ENCODE results near the gene AMBRA1.

DNA sequence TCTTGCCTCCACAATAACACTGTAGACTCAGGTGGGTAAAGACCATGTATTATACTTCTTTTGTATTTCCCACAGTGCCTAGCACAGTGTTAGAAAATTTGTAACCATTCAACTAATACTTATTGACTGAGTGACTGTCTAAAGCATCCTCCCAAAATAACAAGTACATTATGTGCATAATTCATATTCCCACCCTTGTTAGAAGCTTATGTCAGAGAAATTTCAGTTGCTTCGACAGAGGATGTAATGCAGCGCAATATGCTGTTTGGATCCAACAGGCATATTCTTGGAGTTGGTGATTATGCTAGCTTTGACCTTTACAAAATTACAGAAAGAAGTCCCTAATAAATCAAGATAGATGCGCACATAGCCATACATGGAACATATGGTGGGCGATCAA is 53.0 kb downstream of the AMBRA1 start:
- TF ChIP-seq POLR2A (IDR thresholded peaks at IDR 0.05; ENCODE audit: low read depth): no peak
- TF ChIP-seq, protein P1, sequence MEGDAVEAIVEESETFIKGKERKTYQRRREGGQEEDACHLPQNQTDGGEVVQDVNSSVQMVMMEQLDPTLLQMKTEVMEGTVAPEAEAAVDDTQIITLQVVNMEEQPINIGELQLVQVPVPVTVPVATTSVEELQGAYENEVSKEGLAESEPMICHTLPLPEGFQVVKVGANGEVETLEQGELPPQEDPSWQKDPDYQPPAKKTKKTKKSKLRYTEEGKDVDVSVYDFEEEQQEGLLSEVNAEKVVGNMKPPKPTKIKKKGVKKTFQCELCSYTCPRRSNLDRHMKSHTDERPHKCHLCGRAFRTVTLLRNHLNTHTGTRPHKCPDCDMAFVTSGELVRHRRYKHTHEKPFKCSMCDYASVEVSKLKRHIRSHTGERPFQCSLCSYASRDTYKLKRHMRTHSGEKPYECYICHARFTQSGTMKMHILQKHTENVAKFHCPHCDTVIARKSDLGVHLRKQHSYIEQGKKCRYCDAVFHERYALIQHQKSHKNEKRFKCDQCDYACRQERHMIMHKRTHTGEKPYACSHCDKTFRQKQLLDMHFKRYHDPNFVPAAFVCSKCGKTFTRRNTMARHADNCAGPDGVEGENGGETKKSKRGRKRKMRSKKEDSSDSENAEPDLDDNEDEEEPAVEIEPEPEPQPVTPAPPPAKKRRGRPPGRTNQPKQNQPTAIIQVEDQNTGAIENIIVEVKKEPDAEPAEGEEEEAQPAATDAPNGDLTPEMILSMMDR (IDR thresholded peaks at IDR 0.05): no peak
